ENCODE results near the gene GRK5. TPM values are rescaled to one million over a fixed set of nuclear protein-coding genes. Genes with fewer than 3 reads are reported as not detected.

Gene GRK5
- total and polyA plus RNA-seq, 9 of the 15 experiments (the other 6 are each of a cell fraction or from before 2014, with no cell fraction given) = 0.46 to 0.83 (median 0.67) TPM; not detected in 2

DNA sequence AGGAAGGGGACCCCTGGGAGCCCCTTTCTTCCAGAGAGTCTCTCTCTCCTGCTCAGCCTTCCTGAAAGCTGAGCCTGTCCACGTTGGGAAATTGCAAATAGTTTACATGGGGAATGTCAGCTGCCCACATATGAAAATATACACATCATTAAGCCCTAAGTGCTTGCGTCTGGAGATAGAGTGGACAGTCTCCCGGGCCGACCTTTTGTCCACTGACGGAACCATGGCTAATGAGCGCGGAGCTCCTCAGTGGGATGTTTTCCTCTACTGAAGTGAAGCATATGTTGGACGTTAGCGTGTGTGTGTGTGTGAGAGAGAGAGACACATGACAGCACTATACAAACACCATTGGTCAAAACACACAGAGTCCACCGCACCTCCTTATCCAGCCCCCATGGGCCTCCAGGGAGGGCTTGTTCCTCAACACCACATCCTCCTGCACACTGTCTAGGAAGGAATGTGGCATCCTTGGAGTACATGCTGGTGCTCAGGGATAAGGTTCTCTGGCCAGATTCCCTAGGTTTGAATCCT, 206.8 kb downstream of the GRK5 start:
- Histone ChIP-seq H3K4me3 (no peak overlapping the region), H3K27me3 (ENCODE audit: control insufficient read depth in 2 of 2, insufficient read depth in 2 of 2, low read length in 2 of 2) (peaks cover 0 to 20% of the 10 kb centered on the region in 2 experiments; a peak in 3 of 5 replicates), H3K9ac (ENCODE audit: insufficient read depth in 1 of 2, low read depth in 2 of 2, low read length in 2 of 2) (no peak overlapping the region), H3K4me2 (ENCODE audit: insufficient read depth, low read length) (no peak overlapping the region), H3K4me1 (replicated peaks in 1 of 2; ENCODE audit: control insufficient read depth in 2 of 2, insufficient read depth in 2 of 2, low read length in 2 of 2) (peaks cover 4 to 8% of the 10 kb centered on the region in 2 experiments; a peak in 2 of 5 replicates), H3K79me2 (ENCODE audit: control insufficient read depth, insufficient read depth, low read length) (no peaks in the 10 kb centered on the region), H2AFZ (ENCODE audit: low read depth, low read length) (no peak overlapping the region), H3K9me3 (replicated peaks; ENCODE audit: control insufficient read depth, insufficient read depth, low read depth, low read length) (no peaks in the 10 kb centered on the region), H3K9me1 (ENCODE audit: control insufficient read depth, insufficient read depth, low read length) (no peaks in the 10 kb centered on the region), H3K36me3 (ENCODE audit: control insufficient read depth, insufficient read depth, low read length) (no peaks in the 10 kb centered on the region), H4K20me1 (replicated peaks; ENCODE audit: control insufficient read depth, insufficient read depth, low read length) (0 out of 2 replicates have a peak, but pooled peaks cover 5% of the 10 kb centered on the region), H3K27ac (ENCODE audit: extremely low read depth, low read depth, low read length) (no peak overlapping the region)
- ATAC-seq (no peak), DNase-seq (ENCODE audit: extremely low read depth in 1 of 4, low spot score in 3 of 4) (no peak), FAIRE-seq (no peak)
- BruUV-seq (replicated peaks) = no TSS peak
- in situ Hi-C loops (cut with MboI) = no loop called here
- WGBS (ENCODE audit: insufficient coverage, low coverage, missing lambda C conversion rate) = 25% methylated on average over 10 of the region's 10 CpGs
- ChIA-PET POLR2A (interaction anchor here (0.6 to 0.8 kb wide), 2 partner anchors 10 to 22 kb away, joined by 4 read pairs; no protein-coding TSS in a partner anchor), CTCF (ENCODE audit: low intra/inter-chr PET ratio) (no interaction called here)
- intact Hi-C loops (cut with micrococcal nuclease) = no loop called here
- no peak for TF ChIP-seq POLR2AphosphoS5 (IDR thresholded peaks at IDR 0.05; ENCODE audit: control insufficient read depth, insufficient read depth, low read depth, low read length)
- no peak for TF ChIP-seq SP1 (CRISPR knock-in tag; IDR thresholded peaks at IDR 0.05)
- no peak for TF ChIP-seq SMC3 (conservative IDR thresholded peaks at IDR 0.05; ENCODE audit: insufficient read depth, low read depth, low read length)
- TF ChIP-seq, protein P1, sequence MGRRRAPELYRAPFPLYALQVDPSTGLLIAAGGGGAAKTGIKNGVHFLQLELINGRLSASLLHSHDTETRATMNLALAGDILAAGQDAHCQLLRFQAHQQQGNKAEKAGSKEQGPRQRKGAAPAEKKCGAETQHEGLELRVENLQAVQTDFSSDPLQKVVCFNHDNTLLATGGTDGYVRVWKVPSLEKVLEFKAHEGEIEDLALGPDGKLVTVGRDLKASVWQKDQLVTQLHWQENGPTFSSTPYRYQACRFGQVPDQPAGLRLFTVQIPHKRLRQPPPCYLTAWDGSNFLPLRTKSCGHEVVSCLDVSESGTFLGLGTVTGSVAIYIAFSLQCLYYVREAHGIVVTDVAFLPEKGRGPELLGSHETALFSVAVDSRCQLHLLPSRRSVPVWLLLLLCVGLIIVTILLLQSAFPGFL (CRISPR knock-in tag; IDR thresholded peaks at IDR 0.05) = no peak
- no peak for TF ChIP-seq SNRNP70 (optimal IDR thresholded peaks at IDR 0.05; ENCODE audit: low read depth, low read length)
- TF ChIP-seq PTRF (tag; IDR thresholded peaks at IDR 0.05) = no peak

Data from K562 (cell line).